Islet of Langerhans (tissue), 1 donor: ENCODE data around the gene NR2C2AP.
"Not testable (repeated sequence)": the region's sequence is repeated elsewhere in the genome, so short reads cannot be mapped to it uniquely, and the experiment has no call there.

ENCODE experiments used
- FAIRE-seq: peaks from one replicate; lab custom pipeline; 2011; peaks lifted over from hg19 to GRCh38; lab: Jason Lieb, UNC

The NR2C2AP gene, protein sequence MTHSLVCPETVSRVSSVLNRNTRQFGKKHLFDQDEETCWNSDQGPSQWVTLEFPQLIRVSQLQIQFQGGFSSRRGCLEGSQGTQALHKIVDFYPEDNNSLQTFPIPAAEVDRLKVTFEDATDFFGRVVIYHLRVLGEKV

GRCh38 chr19:19203012-19203856, at the start of gene NR2C2AP:
Gene NR2C2AP (minus strand): TSS chr19:19203414. CDS start chr19:19203060, 354 bp downstream.
- peak; percentile 89 for FAIRE-seq

DNA sequence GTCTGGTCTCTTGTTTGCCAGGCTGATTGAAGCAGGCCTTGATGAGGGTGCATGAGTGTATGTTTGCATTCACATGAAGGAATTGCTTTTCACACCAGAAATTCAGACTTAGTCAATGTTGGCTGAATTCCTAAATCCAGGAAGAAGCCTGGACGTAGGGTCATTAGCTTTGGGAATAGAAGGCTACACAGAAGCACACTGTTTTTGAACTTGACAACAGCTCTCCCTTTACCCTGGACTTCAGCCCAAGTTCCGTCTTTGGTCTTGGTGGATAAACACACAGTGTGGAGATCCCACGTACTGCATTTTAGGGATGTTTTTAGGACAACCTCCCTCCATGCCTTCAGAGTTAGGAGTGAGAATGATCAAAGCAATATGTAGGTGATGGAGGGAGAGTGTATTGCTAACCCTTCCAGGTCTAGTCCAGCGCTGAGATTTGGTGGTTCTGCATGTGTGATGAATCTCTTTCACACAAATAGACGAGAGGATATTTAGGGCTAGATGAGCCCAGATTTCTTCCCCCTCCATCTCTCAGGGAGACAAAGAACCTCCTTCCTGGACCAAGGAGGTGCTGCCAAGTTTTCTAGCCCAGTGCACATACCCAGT, 47.1 kb upstream of the NR2C2AP start:
- no peak for FAIRE-seq

- no peak for FAIRE-seq
Observed at GRCh38 chr19:19240476-19240875, 37.3 kb upstream of the NR2C2AP start.

DNA sequence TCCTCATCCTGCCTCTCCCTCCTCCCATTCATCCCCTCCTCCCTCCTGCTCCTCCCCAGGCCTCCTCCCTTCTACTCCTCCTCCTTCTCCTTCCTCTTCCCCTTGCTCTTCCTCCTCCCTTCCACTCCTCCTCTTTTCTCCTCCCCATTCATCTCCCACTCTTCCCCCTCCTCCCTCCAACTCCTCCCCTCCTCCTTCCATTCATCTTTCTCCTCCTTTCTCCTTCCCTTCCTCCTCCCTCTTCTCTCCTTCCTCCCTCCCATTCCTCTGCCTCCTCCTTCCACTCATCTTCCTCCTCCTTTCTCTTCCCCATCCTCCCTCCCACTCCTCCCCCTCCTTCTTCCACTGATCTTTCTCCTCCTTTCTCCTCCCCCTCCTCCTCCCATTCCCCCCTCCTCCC, 36.5 kb upstream of the NR2C2AP start:
- no peak for FAIRE-seq

DNA sequence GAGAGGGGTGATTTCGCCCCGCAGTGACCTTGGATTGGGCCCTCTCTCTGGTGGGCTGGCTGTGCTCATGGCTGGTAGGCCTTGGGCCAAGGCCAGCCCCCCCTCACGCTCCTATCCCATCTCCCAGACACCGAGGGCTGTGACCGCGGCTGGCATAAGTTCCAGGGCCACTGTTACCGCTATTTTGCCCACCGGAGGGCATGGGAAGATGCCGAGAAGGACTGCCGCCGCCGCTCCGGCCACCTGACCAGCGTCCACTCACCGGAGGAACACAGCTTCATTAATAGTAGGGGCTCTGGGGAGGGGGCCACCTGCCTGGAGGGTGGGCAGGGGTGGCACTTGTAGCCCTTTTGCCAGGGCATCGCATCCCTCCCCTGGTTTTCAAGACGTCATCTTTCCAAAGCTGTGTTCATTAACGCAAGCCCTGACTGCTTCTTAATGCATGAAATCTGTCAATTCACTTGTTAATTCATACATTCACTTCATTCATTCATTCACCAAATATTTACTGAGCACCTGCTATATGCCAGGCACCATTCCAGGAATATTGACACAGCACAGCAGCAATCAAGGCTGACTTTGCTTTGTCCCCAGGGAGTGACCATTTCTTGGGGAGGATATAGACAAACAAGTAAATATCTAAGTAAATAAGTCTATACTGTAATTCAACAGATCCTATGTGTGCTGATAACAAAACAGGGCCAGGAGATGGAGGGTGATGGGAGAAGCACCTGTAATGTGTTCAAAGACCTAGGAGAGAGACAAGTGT, 35.1 kb upstream of the NR2C2AP start:
- FAIRE-seq: no peak

GRCh38 chr19:19236173-19236572, 33.0 kb upstream of the NR2C2AP start:
- no peak for FAIRE-seq

DNA sequence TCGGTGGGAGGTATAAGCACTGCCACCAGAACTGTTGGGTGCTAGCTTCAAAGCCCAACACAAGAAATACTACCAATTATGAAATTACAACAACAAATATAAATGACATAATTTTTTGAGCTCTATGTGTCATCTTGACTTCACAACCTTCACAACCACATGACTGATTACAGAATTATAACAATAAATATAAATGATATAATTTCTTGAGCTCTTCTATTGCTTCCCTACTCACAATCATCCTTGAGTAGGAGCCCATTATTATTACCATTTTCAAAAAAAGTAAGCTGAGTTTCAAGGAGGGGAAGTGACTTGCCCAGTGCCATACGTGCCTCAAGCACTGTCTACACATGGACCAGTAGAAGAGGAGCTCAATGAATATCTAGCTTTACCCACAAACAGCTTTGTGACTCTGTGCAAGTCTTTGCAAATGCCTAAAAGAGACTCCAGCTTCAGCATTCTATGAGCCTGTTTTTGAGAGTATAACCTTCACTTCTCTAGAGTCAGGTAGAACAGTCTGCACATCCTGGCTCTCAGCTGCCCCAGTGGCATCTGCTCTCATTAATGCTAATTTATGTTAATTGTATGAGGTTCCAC, 31.1 kb upstream of the NR2C2AP start:
- no peak for FAIRE-seq

DNA sequence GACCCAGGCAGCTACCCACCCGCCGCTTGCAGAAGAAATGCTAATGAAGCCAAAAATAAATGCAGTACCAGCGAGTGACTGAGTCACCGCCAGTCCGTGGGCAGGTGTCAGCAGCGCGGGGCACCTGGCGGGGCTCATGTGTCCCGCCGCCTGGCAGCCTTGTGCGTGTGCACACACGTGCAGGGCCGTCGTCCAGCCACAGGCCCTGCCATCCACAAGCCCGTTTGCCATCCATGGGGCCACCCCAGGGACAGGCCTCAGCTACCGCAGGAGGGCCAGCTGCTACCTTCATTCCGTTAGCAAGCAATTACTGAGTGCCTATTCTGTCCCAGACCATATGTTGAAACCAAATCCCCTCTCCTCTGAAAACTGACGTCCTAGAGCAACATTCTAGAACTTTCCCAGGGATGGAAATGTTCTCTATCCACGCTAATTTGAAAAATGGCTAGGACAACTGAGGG, 29.1 kb upstream of the NR2C2AP start:
- FAIRE-seq: no peak

DNA sequence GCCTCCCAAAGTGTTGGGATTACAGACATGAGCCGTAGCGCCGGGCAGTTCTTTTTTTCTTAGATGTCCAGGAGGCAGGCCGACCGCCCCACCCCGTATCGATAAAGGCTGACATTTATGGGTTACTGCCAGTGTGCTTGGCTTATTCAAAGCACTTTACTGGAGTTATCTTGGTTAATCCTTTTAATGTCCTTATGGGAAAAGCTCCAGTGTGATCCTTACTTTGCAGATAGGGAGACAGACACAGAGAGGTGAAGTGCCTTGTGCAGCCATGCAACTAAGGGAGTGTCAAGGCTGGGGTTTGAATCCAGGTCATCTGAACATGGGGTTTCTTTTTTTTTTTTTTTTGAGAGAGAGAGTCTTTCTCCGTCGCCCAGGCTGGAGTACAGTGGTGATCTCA, 27.8 kb upstream of the NR2C2AP start:
- no peak for FAIRE-seq

DNA sequence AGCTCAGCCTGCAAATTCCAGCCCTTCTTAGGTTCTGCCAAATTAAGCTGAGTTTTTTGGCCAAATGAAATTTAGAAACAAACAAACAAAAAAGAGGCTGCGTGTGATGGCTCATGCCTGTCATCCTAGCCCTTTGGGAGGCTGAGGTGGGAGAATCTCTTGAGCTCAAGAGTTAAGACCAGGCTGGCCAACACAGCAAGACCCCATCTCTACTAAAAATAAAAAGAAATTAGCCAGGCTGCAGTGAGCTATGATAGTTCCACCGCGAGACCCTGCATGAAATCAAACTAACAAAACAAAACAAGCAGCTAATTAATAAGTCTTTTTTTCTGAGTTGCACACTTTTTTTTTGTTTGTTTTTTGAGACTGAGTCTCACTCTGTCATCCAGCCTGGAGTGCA, 26.5 kb upstream of the NR2C2AP start:
- no peak for FAIRE-seq

GRCh38 chr19:19227217-19227616, 24.0 kb upstream of the NR2C2AP start:
- no peak for FAIRE-seq

- no peak for FAIRE-seq
Observed at GRCh38 chr19:19226663-19227062, 23.4 kb upstream of the NR2C2AP start.

GRCh38 chr19:19226204-19226603, 23.0 kb upstream of the NR2C2AP start:
- FAIRE-seq: no peak

DNA sequence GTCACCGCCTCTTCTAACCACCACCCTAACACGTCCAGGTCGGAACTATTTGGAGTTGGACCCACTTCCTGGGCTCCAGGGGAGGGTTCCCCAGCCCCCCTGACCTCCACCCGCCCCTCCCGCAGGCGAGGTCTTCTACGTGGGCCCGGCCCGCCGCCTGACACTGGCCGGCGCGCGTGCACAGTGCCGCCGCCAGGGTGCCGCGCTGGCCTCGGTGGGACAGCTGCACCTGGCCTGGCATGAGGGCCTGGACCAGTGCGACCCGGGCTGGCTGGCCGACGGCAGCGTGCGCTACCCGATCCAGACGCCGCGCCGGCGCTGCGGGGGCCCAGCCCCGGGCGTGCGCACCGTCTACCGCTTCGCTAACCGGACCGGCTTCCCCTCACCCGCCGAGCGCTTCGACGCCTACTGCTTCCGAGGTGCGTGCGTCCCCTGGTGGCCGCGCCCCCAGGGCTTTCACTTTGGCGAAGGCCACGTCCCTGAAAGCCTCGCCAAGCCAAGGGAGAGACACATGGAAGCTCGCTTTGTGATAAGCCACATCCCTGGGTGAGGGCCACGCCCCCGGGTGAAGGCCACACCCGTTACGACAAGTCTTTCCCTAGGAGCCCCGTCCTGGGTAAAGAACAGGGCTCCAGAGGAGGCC, 21.8 kb upstream of the NR2C2AP start:
- FAIRE-seq: no peak

DNA sequence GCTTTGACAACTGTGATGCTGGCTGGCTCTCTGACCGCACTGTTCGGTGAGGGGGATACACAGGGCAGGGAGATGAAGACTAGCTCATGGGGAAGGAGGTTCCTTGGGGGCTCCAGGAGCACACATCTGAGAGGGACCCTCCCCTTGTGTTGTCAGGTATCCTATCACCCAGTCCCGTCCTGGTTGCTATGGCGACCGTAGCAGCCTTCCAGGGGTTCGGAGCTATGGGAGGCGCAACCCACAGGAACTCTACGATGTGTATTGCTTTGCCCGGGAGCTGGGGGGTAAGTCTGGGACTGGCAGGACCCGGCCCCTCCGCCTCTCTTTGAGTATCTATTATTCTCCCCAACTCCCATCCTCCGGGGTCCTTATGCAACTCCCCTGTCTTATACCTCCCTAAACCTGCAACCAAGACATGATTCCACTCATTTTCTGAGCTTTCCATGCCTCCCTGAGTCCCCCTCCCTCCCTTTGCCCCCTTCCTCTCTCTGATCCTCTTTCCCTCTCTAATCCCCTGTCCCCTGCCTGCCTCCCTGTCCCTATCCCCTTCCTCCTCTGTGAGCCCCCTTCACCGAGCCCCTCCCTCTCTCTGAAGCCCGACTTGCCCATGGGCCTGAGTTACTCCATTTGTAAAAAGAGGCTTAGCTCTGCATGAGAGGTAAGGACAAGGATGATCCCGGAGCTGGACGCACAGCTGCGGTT, 21.1 kb upstream of the NR2C2AP start:
- FAIRE-seq: no peak

GRCh38 chr19:19223636-19224035, 20.4 kb upstream of the NR2C2AP start:
- FAIRE-seq: no peak

DNA sequence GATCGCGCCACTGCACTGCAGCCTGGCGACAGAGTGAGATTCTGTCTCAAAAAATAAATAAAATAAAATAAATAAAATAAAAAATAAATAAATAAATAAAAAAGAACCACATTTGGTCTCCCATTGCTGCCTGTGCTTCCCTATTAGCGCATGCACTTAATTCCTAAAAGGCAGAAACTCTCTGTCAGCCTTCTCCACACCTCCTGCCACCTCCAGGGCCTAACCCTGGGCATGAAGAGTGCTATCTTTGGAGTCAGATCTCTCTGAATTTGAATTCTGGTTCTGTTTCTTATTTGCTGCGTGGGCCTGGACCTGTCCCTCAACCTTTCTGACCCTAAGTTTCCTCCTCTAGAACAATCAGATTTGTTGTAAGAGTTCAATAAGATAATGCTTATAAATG, 19.8 kb upstream of the NR2C2AP start:
- FAIRE-seq: no peak

- FAIRE-seq: not testable (repeated sequence)
Observed at GRCh38 chr19:19221000-19221399, 17.8 kb upstream of the NR2C2AP start.

GRCh38 chr19:19218911-19219310, 15.7 kb upstream of the NR2C2AP start:
- no peak for FAIRE-seq

DNA sequence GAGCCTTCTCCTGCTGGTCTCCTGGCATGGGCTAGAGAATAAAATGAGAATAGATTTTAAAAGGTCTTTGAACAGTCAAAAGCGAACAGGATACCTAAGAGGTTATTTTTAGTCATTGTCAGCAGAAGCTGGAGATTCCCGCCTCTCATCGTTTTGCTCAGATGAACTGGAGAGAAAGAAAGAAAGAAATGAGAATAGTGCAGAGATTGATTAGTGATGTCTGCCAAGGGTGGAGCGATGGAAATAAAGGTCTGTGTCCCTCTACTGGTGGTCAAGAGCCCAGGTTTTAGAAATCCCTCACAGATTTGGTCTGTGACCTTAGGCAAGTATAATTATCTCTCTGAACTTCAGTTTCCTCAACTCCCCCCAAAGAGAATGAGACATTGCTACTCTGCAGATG, 13.9 kb upstream of the NR2C2AP start:
- no peak for FAIRE-seq

DNA sequence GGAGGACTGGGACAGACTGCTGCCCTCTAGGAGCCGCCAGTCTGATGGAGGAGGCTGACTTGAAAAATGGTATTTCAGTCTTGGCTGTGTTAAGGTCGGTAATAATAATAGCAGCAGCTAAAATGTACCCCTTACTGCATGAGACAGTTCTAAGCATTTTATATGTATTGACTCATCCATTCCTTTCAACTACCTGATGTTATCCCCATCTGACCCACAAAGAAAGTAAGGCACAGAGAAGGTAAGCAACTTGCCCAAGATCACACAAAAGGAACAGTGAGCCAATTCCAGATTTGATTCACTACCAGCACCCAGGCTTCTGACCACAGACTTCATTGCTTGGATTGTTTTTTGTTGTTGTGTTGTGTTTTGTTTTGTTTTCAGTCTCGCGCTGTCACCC, 12.6 kb upstream of the NR2C2AP start:
- no peak for FAIRE-seq
